ENCODE results near the gene ADGRG6.
"Not testable (repeated sequence)": the region's sequence is repeated elsewhere in the genome, so short reads cannot be mapped to it uniquely, and the experiment has no call there.

The ADGRG6 gene

GRCh38 chr6:142322066-142322465, 20.3 kb downstream of the ADGRG6 start:
- no peak for DNase-seq (ENCODE audit: low spot score)

GRCh38 chr6:142322504-142323198, 20.8 kb downstream of the ADGRG6 start:
- DNase-seq (ENCODE audit: low spot score): no peak

- DNase-seq (ENCODE audit: low spot score): no peak
These were observed 21.6 kb downstream of the ADGRG6 start for GRCh38 chr6:142323377-142323776.

DNA sequence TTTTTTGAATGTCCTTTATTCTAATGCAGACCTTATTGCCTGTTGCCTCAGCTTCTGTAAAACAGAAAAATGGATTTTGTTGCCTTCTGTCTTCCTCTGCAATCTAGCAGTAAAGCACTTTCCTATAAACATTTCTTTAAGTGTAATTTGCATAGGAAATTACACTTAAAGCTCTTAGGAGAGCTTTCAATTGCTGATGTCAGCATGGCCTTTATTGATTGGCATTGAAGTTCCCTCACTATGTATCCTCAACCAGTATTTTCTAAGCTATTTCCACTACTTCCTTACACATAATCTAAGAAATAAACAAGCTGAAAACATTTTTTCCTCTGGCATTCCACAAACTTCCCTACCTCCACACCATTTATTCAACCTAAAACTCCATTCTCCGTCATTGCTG, 22.3 kb downstream of the ADGRG6 start:
- DNase-seq (ENCODE audit: low spot score): no peak

DNA sequence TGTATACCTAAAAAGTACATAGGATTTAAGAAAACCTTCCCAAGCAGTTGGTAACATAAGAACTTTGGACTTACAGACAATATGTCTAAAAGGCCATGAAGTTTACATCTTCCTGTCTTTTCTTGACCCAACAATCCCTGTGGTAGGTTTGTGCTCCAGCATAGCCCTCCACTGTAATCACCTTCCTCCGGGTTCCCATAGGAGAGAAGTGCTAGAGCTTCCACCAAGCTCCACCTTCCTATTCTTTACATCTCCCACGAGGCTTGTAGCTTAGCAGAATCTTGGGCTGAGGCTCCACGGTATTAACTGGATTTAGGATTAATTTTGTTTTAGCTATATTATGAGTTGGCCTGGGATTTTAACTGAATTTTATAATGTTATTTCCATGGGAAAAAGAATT, 23.3 kb downstream of the ADGRG6 start:
- no peak for DNase-seq (ENCODE audit: low spot score)

- no peak for DNase-seq (ENCODE audit: low spot score)
These were observed 24.7 kb downstream of the ADGRG6 start for GRCh38 chr6:142326540-142326939.

DNA sequence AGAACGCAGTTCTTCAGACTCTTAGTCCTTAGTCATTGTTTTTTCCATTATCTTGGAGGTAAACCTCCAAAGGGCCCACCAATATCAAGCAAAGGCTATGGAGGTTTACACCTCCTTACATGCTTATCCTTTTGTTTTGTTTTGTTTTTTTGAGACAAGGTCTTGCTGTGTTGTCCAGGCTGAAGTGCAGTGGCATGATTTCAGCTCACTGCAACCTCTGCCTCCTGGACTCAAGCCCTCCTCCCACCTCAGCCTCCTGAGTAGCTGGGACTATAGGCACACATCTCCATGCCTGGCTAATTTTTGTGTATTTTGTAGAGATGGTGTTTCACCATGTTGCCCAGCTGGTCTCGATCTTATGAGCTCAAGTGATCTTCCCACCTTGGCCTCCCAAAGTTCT, 26.3 kb downstream of the ADGRG6 start:
- DNase-seq (ENCODE audit: low spot score): no peak

DNA sequence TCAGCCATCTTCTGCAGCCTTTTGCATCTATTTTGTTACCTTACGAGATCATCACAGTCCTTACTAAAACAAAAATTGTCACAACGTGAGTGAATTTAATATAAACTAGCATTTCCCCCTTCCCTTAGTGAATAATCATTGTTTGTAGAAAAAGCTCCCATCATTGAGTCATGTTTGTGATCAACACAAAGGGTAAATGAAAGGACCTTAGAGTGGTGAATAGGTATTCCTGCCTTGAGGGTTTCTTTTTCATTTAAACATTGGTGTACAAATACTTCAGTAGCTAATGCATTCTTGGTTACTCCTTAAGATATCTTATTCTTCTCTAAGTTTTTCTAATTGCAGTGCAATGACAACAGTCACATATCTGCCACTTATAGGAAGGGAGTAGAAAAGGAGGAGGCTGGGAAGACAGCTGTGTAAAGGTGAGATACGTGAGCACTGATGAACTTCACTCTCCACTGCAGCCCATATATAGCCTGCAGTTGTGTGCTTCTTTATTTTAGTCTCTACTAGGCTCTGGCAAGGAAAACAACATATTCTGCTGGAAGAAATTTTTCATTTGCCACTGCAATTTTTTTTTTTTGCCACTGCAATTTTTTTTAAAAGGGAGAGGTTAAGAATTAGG, 27.8 kb downstream of the ADGRG6 start:
- no peak for DNase-seq (ENCODE audit: low spot score)

DNA sequence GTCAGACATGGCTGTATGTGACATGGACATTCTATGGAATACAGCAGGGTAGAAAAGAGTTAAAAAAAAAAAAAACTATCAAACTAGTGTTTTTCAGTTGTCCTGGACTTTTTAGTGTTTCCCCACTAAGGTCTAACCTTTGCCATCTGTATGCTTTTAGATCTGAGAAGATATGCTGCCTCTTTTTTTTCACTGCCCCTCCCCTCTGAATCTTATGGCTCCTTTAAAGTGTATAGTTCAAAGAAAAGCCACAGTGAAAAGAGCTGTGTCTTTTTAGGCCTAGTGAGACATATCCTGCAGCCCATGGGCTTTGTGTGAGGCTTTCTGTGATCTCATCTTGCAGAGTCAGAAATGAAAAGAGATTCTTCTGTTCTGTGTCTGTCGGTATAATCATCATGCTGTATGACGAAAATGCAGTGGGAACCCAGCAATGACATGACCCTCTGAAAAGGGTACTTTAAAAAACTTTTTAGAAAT, 29.3 kb downstream of the ADGRG6 start:
- no peak for DNase-seq (ENCODE audit: low spot score)

DNA sequence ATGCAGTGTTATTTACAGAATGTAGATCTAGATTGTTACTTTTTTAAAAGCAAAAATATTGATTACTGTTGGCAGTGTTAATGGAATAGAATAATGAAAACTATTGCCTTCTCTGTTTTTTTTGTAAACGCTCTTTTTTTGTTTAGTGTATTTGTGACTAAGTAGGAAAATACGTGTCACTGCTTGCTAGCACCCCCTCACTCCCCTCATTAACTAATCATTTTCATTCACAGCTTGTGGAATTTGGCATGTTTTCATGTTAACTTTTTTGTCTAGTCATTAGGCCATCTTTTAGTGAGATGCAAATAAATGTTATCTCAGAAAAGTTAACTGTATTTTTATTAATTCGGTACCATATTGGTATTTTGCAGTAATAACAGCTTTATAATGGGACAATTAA, 29.8 kb downstream of the ADGRG6 start:
- DNase-seq (ENCODE audit: low spot score): no peak

- DNase-seq (ENCODE audit: low spot score): no peak
These were observed 30.7 kb downstream of the ADGRG6 start for GRCh38 chr6:142332393-142333098.

DNA sequence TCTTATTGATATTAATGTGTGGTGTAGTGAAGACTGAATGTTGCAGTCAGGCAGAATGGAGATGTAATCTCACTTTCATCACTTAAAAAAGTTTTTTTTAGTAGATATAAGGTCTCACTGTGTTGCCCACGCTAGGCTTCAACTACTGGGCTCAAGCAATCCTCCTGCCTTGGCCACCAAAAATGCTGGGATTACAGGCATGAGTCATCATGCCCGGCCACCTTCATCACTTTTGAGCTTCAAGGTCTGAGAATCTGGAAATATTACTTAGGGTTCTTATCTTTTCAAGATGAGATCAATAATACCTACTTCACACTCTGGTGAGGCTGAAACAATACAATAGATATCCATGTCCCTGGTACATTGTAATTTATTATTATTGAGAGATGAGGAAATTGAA, 31.6 kb downstream of the ADGRG6 start:
- no peak for DNase-seq (ENCODE audit: low spot score)

GRCh38 chr6:142334294-142334693, 32.5 kb downstream of the ADGRG6 start:
- no peak for DNase-seq (ENCODE audit: low spot score)

DNA sequence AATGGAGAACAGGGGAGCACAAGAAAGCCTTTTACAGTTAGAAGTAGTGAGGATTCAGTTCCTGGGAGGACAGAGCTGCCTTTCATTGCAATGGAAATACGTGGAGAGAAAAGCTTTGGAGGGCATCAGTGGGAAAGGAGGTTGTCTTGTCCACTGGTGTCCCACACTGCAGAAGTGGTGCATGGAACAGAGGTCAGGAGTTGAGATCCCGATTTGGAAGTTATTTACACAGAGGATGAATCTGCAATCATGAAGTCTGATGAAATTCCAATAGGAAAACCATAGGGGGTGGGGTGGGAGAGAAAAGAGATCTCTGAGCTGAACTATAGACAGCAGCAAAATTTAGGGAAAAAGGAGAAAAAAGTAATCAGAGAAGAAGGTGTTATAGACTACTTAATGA, 33.6 kb downstream of the ADGRG6 start:
- no peak for DNase-seq (ENCODE audit: low spot score)

- no peak for DNase-seq (ENCODE audit: low spot score)
These were observed 34.4 kb downstream of the ADGRG6 start for GRCh38 chr6:142336183-142336582.

- no peak for DNase-seq (ENCODE audit: low spot score)
These were observed 35.0 kb downstream of the ADGRG6 start for GRCh38 chr6:142336787-142337186.

DNA sequence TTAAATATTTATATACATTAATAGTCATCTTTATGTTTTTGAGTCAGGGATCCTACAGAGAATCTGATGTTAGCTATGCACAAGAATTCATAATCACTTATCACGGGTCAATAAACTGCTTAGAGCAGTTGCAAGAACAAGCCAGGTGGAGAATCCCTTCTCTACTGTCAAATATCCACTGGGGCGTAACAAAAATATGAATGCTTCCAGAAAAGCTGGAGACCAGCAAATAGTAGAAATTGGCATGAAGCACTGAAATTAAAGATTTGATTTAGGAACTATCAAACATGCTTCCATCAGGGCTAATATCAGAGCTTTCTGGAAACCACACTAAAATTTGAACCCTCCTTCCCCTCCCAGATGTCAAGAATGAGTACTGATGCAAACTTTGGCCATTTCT, 37.3 kb downstream of the ADGRG6 start:
- DNase-seq (ENCODE audit: low spot score): no peak

- DNase-seq (ENCODE audit: low spot score): no peak
These were observed 38.3 kb downstream of the ADGRG6 start for GRCh38 chr6:142339968-142340658.

DNA sequence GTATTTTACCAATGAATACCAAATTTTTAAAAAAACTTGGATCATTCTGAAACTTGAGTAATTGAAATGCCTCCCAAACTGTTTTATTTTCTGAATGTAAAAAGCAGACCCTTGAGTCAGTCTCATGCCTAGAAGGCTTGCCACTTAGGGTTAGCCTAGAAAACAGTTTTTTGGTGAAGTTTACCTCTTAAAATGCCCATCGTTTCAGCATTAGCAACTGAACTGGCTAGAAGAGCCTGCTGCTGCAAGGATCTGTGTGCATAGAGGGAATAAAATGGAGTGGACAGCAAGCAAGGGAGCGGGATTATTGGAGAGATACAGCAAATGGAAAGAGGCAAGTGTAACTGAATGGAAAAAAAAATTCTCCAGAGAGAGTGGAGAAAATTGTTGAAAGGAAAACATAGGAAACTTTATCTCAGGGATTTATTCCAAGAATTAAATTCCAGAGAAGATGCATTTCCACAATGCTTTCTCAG, 40.1 kb downstream of the ADGRG6 start:
- DNase-seq (ENCODE audit: low spot score): no peak

- DNase-seq (ENCODE audit: low spot score): no peak
These were observed 41.2 kb downstream of the ADGRG6 start for GRCh38 chr6:142342986-142343385.

DNA sequence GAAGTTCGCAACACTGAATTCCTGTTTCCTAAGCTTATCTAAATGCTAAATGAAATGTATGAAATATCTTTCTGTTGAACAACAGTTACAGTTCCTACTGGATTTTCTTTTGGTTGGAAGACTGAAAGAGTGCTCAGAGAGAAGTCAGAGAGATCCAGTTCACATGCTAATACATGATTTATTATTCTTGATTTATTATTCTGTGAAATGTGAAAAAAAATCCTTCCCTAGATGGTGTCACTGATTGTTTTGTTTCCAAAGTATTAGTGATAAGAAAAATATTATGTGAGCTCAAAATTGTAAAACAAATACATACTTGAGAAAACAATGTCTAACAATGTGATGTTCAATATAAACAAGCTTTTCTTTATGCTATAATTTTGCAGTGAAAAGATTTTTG, 42.1 kb downstream of the ADGRG6 start:
- DNase-seq (ENCODE audit: low spot score): no peak

GRCh38 chr6:142345261-142345660, 43.5 kb downstream of the ADGRG6 start:
- no peak for DNase-seq (ENCODE audit: low spot score)

DNA sequence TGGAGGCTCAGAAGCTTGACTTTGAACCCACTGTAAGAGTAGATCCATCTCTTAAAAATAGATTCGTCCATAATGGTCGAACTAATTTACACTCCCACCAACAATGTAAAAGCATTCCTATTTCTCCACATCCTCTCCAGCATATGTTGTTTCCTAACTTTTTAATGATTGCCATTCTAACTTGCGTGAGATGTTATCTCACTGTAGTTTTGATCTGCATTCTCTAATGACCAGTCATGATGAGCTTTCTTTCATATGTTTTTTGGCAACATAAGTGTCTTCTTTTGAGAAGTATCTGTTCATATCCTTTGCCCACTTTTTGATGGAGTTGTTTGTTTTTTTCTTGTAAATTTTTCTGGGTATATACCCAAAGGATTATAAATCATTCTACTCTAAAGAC, 44.4 kb downstream of the ADGRG6 start:
- DNase-seq (ENCODE audit: low spot score): not testable (repeated sequence)

Data from GM03348 (cell line).